Common myeloid progenitor, CD34-positive (primary cell): Measurements from ENCODE around the gene KREMEN2.

Experiments
- CTCF ChIA-PET: fragments of 350-600 bp; sonication (Branson Sonifier 250); formaldehyde crosslinking; loops from one replicate; lab custom pipeline; 2021; ENCODE audit warnings: antibody characterized with exemption; lab: Charles Lee
- POLR2A ChIA-PET: fragments of 350-600 bp; sonication (Branson Sonifier 250); formaldehyde crosslinking; loops from one replicate; lab custom pipeline; 2021; ENCODE audit warnings: antibody characterized with exemption; lab: Charles Lee
- DNase-seq, 3 donors: peaks; one replicate each; pipeline versions ENCODE4 v3.0.0 to v3.0.0-alpha.2; 2013
- H3K27ac ChIP-seq, 2 experiments: 1 replicate in 1 of 2; 2 replicates in 1 of 2; pipeline ENCODE4 v1.7.0; 2013; ENCODE audit warnings: inconsistent platforms in 2 of 2, low read length in 2 of 2, mild to moderate bottlenecking in 2 of 2, low read depth in 1 of 2, moderate library complexity in 1 of 2; ENCODE audit not compliant: severe bottlenecking in 2 of 2, insufficient read depth in 1 of 2, poor library complexity in 1 of 2
- H3K27me3 ChIP-seq, 5 experiments: replicated peaks in 2 of 5; 1 replicate in 3 of 5; 2 replicates in 2 of 5; pipeline versions ENCODE4 v1.6.1 to v1.7.0; 2013; ENCODE audit warnings: low read length in 4 of 5, mild to moderate bottlenecking in 2 of 5, moderate library complexity in 2 of 5, inconsistent platforms in 1 of 5; ENCODE audit not compliant: insufficient read depth in 5 of 5, control insufficient read depth in 4 of 5
- H3K36me3 ChIP-seq, 4 experiments: 1 replicate in 2 of 4; 2 replicates in 2 of 4; pipeline versions ENCODE4 v1.6.1 to v1.7.0; 2013; ENCODE audit warnings: low read length in 3 of 4, control low read depth in 1 of 4, mild to moderate bottlenecking in 1 of 4; ENCODE audit not compliant: control insufficient read depth in 4 of 4, insufficient read depth in 4 of 4
- H3K4me1 ChIP-seq, 4 experiments: 1 replicate in 3 of 4; 2 replicates in 1 of 4; pipeline versions ENCODE4 v1.6.1 to v1.7.1; 2013; ENCODE audit warnings: low read length in 3 of 4, mild to moderate bottlenecking in 3 of 4, control low read depth in 1 of 4, inconsistent platforms in 1 of 4, moderate library complexity in 1 of 4; ENCODE audit not compliant: control insufficient read depth in 4 of 4, insufficient read depth in 4 of 4; ENCODE audit errors: control extremely low read depth in 1 of 4
- H3K4me3 ChIP-seq, 7 experiments: 1 replicate in 4 of 7; 2 replicates in 3 of 7; pipeline versions ENCODE4 v1.5.1 to v1.7.0; 2013; ENCODE audit warnings: mild to moderate bottlenecking in 7 of 7, low read length in 6 of 7, moderate library complexity in 6 of 7, inconsistent platforms in 2 of 7, low read depth in 2 of 7, control low read depth in 1 of 7; ENCODE audit not compliant: insufficient read depth in 4 of 7, control insufficient read depth in 1 of 7; ENCODE audit errors: extremely low read depth in 1 of 7
- H3K9me3 ChIP-seq, 5 experiments: 1 replicate in 4 of 5; 2 replicates in 1 of 5; pipeline versions ENCODE4 v1.6.1 to v1.7.1; 2013; ENCODE audit warnings: low read length in 4 of 5, mild to moderate bottlenecking in 2 of 5, inconsistent platforms in 1 of 5, low read depth in 1 of 5, moderate library complexity in 1 of 5; ENCODE audit not compliant: control insufficient read depth in 4 of 5, insufficient read depth in 2 of 5; ENCODE audit errors: control extremely low read depth in 1 of 5
- WGBS: methylation state at CpG from one replicate; pipeline ENCODE4 v1.1.5; 2013; ENCODE audit not compliant: insufficient coverage; 5-methylcytosine and 5-hydroxymethylcytosine counted together

KREMEN2 gene

DNA sequence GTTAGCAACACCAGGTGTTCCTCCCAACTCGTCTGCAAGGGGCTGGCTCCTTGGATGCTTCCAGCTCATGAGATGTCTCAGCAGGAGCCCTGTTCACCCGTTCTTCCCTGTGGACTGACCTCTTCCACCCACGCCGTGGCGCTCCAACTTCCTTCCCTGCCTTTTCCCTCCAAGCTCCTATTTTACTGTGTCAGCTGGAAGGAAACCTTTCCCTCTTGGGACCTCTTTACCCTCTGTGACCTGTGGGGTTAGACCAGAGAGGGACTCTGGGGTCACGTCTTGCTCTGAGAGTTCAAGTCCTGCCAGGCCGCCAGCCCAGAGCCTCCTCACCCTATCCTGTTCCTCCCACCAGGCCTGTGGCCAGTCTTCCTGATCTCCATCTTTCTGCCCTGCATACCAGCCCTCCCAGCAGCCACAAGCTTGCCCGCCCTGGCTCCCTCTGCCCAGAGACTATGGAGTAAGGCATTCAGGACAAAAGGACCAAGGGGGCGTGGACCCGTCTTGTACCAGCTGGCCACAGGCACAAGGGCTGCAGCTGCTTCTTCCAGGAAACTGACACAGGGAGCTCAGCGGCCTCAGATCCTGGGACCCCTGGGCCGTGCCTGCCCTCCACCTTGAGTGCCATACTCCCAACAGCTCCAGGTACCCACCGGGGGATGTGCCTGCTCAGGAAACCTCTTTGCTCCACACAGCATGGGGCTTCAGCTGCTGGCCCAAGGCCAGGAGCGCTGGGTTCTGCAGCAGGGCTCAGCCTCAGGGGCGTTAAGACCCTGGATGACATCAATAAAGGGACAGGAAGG is 8.1 kb downstream of the KREMEN2 start:
- peaks cover 0 to 33% (median 30%) of the 10 kb centered on the region in 4 experiments for H3K4me1 ChIP-seq
- peak overlapping the region in 1 of 7 experiments; percentile 4 for H3K4me3 ChIP-seq
- peaks cover 0 to 17% (median 9%) of the 10 kb centered on the region in 5 experiments for H3K27me3 ChIP-seq
- H3K36me3 ChIP-seq = peaks cover 0 to 67% (median 27%) of the 10 kb centered on the region in 4 experiments
- no peaks in the 10 kb centered on the region for H3K9me3 ChIP-seq
- ChIA-PET CTCF (interaction anchor here (0.6 to 2.8 kb wide), 6 partner anchors 8 to 1499 kb away, joined by 3 to 13 read pairs (median 4); partner anchors contain the start of gene PKMYT1), POLR2A (no interaction called here)
- DNase-seq = no peak
- H3K27ac ChIP-seq = no peak overlapping the region
- WGBS = 93% methylated on average over 13 of the region's 15 CpGs

DNA sequence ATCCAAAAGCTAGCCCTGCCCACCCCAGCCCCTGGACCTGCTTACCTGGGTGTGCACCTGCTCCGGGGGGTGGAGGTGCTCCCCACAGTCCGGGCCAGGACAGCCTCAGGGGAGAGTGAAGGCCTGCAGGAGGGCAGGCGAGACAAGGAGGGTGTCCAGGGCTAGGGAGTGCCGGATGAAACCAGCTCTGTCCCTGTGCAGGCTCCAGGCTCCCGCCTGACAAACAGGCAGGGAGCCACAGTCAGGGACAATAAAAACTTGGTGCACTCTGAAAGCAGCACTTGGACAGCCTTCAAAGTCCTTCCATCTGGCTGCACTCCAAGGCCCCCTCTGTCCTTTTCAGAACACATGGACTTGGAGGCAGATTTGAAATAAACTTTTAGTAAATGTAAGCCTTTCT is 9.0 kb downstream of the KREMEN2 start:
- POLR2A ChIA-PET = no interaction called here
- 97% methylated on average over 4 of the region's 5 CpGs for WGBS

DNA sequence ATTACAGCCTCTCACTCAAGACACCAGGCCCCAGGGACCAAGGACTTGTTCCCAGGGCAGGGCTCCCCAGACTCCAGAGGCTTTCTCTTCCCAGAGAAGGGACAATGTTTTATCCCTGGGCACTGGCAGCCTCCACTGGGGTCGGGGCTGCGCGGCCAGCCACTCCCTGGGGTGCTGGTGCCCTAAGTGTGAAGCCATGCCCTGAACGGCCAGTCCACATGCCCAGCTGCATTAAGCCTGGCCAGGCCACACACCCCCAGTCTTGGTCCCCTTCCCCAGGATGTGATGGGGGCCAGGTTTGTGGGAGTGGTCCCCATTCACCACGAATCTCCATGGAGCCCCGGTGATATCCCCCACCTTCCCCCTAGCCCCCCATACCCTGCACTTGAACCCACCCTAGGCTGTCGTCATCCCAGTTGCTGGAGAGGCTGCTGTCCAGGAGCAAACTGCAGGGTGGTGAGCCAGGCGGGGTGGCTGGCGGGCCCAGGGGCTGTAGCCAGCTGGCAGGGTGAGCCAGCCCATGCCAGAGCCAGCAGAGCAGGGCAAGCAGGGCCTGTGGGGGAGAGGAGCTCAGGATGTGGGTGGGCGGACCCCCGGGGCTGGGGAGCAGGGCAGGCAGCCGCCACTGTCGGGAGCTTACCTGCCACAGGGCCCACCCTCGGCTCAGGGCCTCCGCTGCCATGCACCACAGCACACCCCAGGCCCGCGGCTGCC is 9.7 kb downstream of the KREMEN2 start:
- Histone ChIP-seq H3K27ac (no peak overlapping the region), H3K36me3 (peaks cover 0 to 79% (median 27%) of the 10 kb centered on the region in 4 experiments), H3K27me3 (peaks cover 0 to under 1% (median 0%) of the 10 kb centered on the region in 5 experiments), H3K4me1 (peaks cover 0 to 30% (median 17%) of the 10 kb centered on the region in 4 experiments), H3K4me3 (no peak overlapping the region), H3K9me3 (no peaks in the 10 kb centered on the region)
- ChIA-PET POLR2A (no interaction called here), CTCF (interaction anchor here (2.8 kb wide), 1 partner anchor 11 kb away, joined by 13 read pairs; no protein-coding TSS in a partner anchor)
- no peak for DNase-seq
- 97% methylated on average over 11 of the region's 17 CpGs for WGBS

More for the DNA sequence above, 9.0 kb downstream of the KREMEN2 start:
- Histone ChIP-seq H3K27me3 (peaks cover 0 to 8% (median 2%) of the 10 kb centered on the region in 5 experiments), H3K36me3 (peaks cover 0 to 76% (median 27%) of the 10 kb centered on the region in 4 experiments), H3K9me3 (no peaks in the 10 kb centered on the region), H3K4me3 (no peak overlapping the region), H3K4me1 (peaks cover 0 to 33% (median 22%) of the 10 kb centered on the region in 4 experiments), H3K27ac (no peak overlapping the region)
- CTCF ChIA-PET = interaction anchor here (1.1 to 2.8 kb wide), 2 partner anchors 11 to 89 kb away, joined by 3 to 13 read pairs; no protein-coding TSS in a partner anchor
- no peak for DNase-seq

DNA sequence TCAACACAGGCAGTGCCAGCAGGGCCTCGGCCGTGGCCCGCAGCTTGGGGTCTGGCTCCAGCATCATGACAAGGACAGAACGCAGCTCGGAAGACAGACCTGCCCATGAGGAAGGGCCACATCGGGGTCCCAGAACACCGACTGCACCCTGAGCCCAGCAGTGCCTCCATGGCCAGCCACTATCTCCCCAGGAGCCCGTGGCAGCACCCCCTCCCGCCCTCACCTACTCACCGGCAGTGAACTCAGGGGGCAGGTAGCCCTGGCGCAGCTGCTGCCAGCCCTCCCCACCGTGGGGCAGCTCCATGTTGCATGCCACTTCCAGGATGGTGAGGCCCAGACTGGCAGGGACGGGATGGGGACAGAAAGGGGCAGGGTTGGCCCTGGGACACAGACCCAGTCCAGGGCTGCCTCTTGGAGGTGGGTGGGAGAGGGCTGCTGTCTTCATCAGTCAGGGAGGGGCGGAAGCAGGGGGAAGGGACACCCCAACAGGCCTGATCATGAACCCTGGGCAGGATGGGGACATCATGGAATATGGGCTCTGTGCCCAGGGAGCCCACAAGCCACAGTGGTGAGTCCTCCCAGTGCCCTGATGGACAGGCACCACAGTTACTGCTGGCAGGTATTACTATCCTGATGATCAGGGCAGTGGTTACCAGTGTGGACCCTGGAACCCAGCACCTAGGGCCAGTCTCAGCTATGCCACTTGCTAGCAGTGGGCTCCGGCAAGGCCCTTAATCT is 10.4 kb downstream of the KREMEN2 start:
- CTCF ChIA-PET = interaction anchor here (1.0 to 2.8 kb wide), 3 partner anchors 9 to 14 kb away, joined by 3 to 13 read pairs (median 4); a partner anchor contains a TSS
- POLR2A ChIA-PET = no interaction called here
- Histone ChIP-seq H3K4me1 (peaks cover 0 to 32% (median 16%) of the 10 kb centered on the region in 4 experiments), H3K4me3 (no peak overlapping the region), H3K27ac (no peak overlapping the region), H3K9me3 (no peaks in the 10 kb centered on the region), H3K36me3 (peaks cover 0 to 79% (median 27%) of the 10 kb centered on the region in 4 experiments), H3K27me3 (no peaks in the 10 kb centered on the region)
- 95% methylated on average over 14 of the region's 15 CpGs for WGBS
- DNase-seq = no peak

GRCh38 chr16:2975161-2975795 is 11.2 kb downstream of the KREMEN2 start:
- no peaks in the 10 kb centered on the region for H3K9me3 ChIP-seq
- H3K27me3 ChIP-seq = no peaks in the 10 kb centered on the region
- H3K36me3 ChIP-seq = peaks cover 0 to 79% (median 27%) of the 10 kb centered on the region in 4 experiments
- no peak for DNase-seq
- CTCF ChIA-PET = interaction anchor here (1.0 to 1.7 kb wide), 2 partner anchors 10 to 13 kb away, joined by 3 to 4 read pairs; a partner anchor contains a TSS
- peaks cover 0 to 28% (median 17%) of the 10 kb centered on the region in 4 experiments for H3K4me1 ChIP-seq
- no peak overlapping the region for H3K4me3 ChIP-seq
- WGBS = 95% methylated on average over 28 of the region's 28 CpGs
- H3K27ac ChIP-seq = no peak overlapping the region
- POLR2A ChIA-PET = no interaction called here

- H3K27ac ChIP-seq = no peak overlapping the region
- WGBS = 97% methylated on average over 4 of the region's 7 CpGs
- H3K36me3 ChIP-seq = peaks cover 0 to 71% (median 26%) of the 10 kb centered on the region in 4 experiments
- DNase-seq = no peak
- no peak overlapping the region for H3K4me3 ChIP-seq
- H3K4me1 ChIP-seq = peaks cover 0 to 26% (median 14%) of the 10 kb centered on the region in 4 experiments
- POLR2A ChIA-PET = no interaction called here
- CTCF ChIA-PET = interaction anchor here (0.6 to 1.7 kb wide), 4 partner anchors 9 to 1102 kb away, joined by 3 to 4 read pairs (median 3); a partner anchor contains a TSS
- no peaks in the 10 kb centered on the region for H3K27me3 ChIP-seq
- no peaks in the 10 kb centered on the region for H3K9me3 ChIP-seq
Observed at GRCh38 chr16:2976201-2976600, 12.1 kb downstream of the KREMEN2 start.
